HT1080 (cell line): ENCODE data around the gene HOXB4. TPM values are rescaled to one million over a fixed set of nuclear protein-coding genes. Genes with fewer than 3 reads are reported as not detected.

Experiments
- DNase-seq: peaks from one replicate; pipeline ENCODE4 v3.0.0-alpha.2; 2015; ENCODE audit warnings: low read depth
- total RNA-seq: library from RNA; depleted of rRNA; stranded (reverse); fragments of >200 nt; shearing (Covaris generic); gene quantifications from 2 replicates; pipeline ENCODE4 v1.2.3, GENCODE V29; 2014

The HOXB4 gene
- total RNA-seq, 1 experiment from 2014 or later, result 3.9 TPM

- no peak for DNase-seq
These were observed 3.0 kb downstream of the HOXB4 start for GRCh38 chr17:48575066-48575582.

- DNase-seq, result no peak
These were observed 3.6 kb downstream of the HOXB4 start for GRCh38 chr17:48574505-48575065.

- no peak for DNase-seq
These were observed 6.2 kb downstream of the HOXB4 start for GRCh38 chr17:48571826-48572417.

- no peak for DNase-seq
These were observed 6.9 kb downstream of the HOXB4 start for GRCh38 chr17:48571024-48571818.

- DNase-seq, result no peak
These were observed 7.7 kb downstream of the HOXB4 start for GRCh38 chr17:48570325-48571023.

GRCh38 chr17:48569674-48570324, 8.4 kb downstream of the HOXB4 start:
- no peak for DNase-seq

- DNase-seq, result no peak
These were observed 8.9 kb downstream of the HOXB4 start for GRCh38 chr17:48569240-48569582.

GRCh38 chr17:48568499-48569239, 9.5 kb downstream of the HOXB4 start:
- no peak for DNase-seq

- DNase-seq, result no peak
These were observed 10.3 kb downstream of the HOXB4 start for GRCh38 chr17:48567646-48568354.

- no peak for DNase-seq
These were observed 10.9 kb downstream of the HOXB4 start for GRCh38 chr17:48567209-48567608.

- no peak for DNase-seq
These were observed 11.4 kb downstream of the HOXB4 start for GRCh38 chr17:48566717-48567116.

GRCh38 chr17:48565925-48566710, 12.0 kb downstream of the HOXB4 start:
- no peak for DNase-seq

- no peak for DNase-seq
These were observed 13.1 kb downstream of the HOXB4 start for GRCh38 chr17:48565022-48565554.

GRCh38 chr17:48564188-48565021, 13.7 kb downstream of the HOXB4 start:
- DNase-seq, result no peak

- no peak for DNase-seq
These were observed 14.3 kb downstream of the HOXB4 start for GRCh38 chr17:48563867-48564187.

GRCh38 chr17:48563385-48563838, 14.7 kb downstream of the HOXB4 start:
- DNase-seq, result no peak

- DNase-seq, result no peak
These were observed 15.2 kb downstream of the HOXB4 start for GRCh38 chr17:48562934-48563333.
